HepG2 (cell line): Measurements from ENCODE around the gene ZBTB21. TPM values are rescaled to one million over a fixed set of nuclear protein-coding genes. Genes with fewer than 3 reads are reported as not detected.

Experiments used
- ARNT ChIP-seq: fragments of 450-650 bp; IDR thresholded peaks from 2 replicates; pipeline ENCODE4 v1.6.1; 2017
- ATF3 ChIP-seq: sonication (generic); formaldehyde crosslinking; IDR thresholded peaks from 2 replicates; pipeline ENCODE4 v1.4.0; 2020; ENCODE audit warnings: missing genetic modification reagents
- DPF2 ChIP-seq: sonication (generic); formaldehyde crosslinking; IDR thresholded peaks from 2 replicates; pipeline ENCODE4 v1.4.0; 2020; ENCODE audit warnings: mild to moderate bottlenecking, low read depth, missing genetic modification reagents, borderline replicate concordance
- FOXA1 ChIP-seq, 2 experiments: fragments of 450-650 bp in 1 of 2; sonication (generic) in 1 of 2; formaldehyde crosslinking in 1 of 2; IDR thresholded peaks; 2 replicates each; pipeline versions ENCODE4 v1.4.0 to v1.6.1; 2016 to 2020; ENCODE audit warnings: missing genetic modification reagents in 1 of 2
- GLI4 ChIP-seq: sonication (generic); formaldehyde crosslinking; IDR thresholded peaks from 2 replicates; pipeline ENCODE4 v1.5.1; 2020; ENCODE audit warnings: missing genetic modification reagents, mild to moderate bottlenecking, moderate library complexity, borderline replicate concordance
- HIVEP1 ChIP-seq: sonication (generic); formaldehyde crosslinking; IDR thresholded peaks from 2 replicates; pipeline ENCODE4 v1.4.0; 2020; ENCODE audit warnings: mild to moderate bottlenecking, missing genetic modification reagents
- JUN ChIP-seq: sonication (generic); formaldehyde crosslinking; IDR thresholded peaks from 2 replicates; pipeline ENCODE4 v1.4.0; 2020; ENCODE audit warnings: mild to moderate bottlenecking, missing genetic modification reagents
- MTF2 ChIP-seq: sonication (generic); formaldehyde crosslinking; IDR thresholded peaks from 2 replicates; pipeline ENCODE4 v1.5.0; 2020; ENCODE audit warnings: missing genetic modification reagents, borderline replicate concordance
- MXD1 ChIP-seq: sonication (generic); formaldehyde crosslinking; IDR thresholded peaks from 2 replicates; pipeline ENCODE4 v1.4.0; 2020; ENCODE audit warnings: mild to moderate bottlenecking, missing genetic modification reagents
- NFKBIZ ChIP-seq: IDR thresholded peaks from 2 replicates; pipeline ENCODE4 v1.6.1; 2018; ENCODE audit warnings: missing genetic modification reagents, missing compliant biosample characterization
- PTBP1 ChIP-seq: fragments of 200-400 bp; formaldehyde crosslinking; IDR thresholded peaks from 2 replicates; pipeline ENCODE4 v1.6.1; 2018; ENCODE audit warnings: low read length, low read depth; ENCODE audit not compliant: poor library complexity, severe bottlenecking
- RARG ChIP-seq: sonication (generic); formaldehyde crosslinking; IDR thresholded peaks from 2 replicates; pipeline ENCODE4 v1.4.0; 2020; ENCODE audit warnings: low read depth, mild to moderate bottlenecking, missing genetic modification reagents
- SIN3B ChIP-seq: fragments of 150-350 bp; IDR thresholded peaks from 2 replicates; pipeline ENCODE4 v1.6.1; 2014; ENCODE audit warnings: low read length
- SIX4 ChIP-seq: sonication (generic); formaldehyde crosslinking; IDR thresholded peaks from 2 replicates; pipeline ENCODE4 v1.4.0; 2020; ENCODE audit warnings: missing genetic modification reagents
- SPEN ChIP-seq: sonication (generic); formaldehyde crosslinking; IDR thresholded peaks from 2 replicates; pipeline ENCODE4 v1.5.1; 2020; ENCODE audit warnings: low read depth, mild to moderate bottlenecking, missing genetic modification reagents
- TEF ChIP-seq: sonication (generic); formaldehyde crosslinking; IDR thresholded peaks from 2 replicates; pipeline ENCODE4 v1.5.0; 2020; ENCODE audit warnings: missing genetic modification reagents
- THAP8 ChIP-seq: sonication (generic); formaldehyde crosslinking; IDR thresholded peaks from 2 replicates; pipeline ENCODE4 v1.5.1; 2020; ENCODE audit warnings: missing genetic modification reagents, mild to moderate bottlenecking, borderline replicate concordance
- TOPORS ChIP-seq: sonication (generic); formaldehyde crosslinking; IDR thresholded peaks from 2 replicates; pipeline ENCODE4 v1.8.0; 2023; ENCODE audit warnings: mild to moderate bottlenecking, missing genetic modification reagents
- XRCC5 ChIP-seq: fragments of 200-400 bp; formaldehyde crosslinking; optimal IDR thresholded peaks from 2 replicates; pipeline ENCODE3; 2017; ENCODE audit warnings: mild to moderate bottlenecking, low read length
- YY1 ChIP-seq: IDR thresholded peaks from 2 replicates; pipeline ENCODE4 v1.6.1; 2011; ENCODE audit warnings: low read length, low read depth, moderate library complexity, mild to moderate bottlenecking; ENCODE audit not compliant: insufficient read depth, insufficient replicate concordance
- ZBTB20 ChIP-seq: sonication (generic); formaldehyde crosslinking; IDR thresholded peaks from 2 replicates; pipeline ENCODE4 v1.8.1; 2023; ENCODE audit warnings: missing genetic modification reagents, low read depth, mild to moderate bottlenecking, borderline replicate concordance
- ZBTB25 ChIP-seq: IDR thresholded peaks from 2 replicates; pipeline ENCODE4 v1.6.1; 2018; ENCODE audit warnings: missing genetic modification reagents
- ZFP41 ChIP-seq: sonication (generic); formaldehyde crosslinking; IDR thresholded peaks from 2 replicates; pipeline ENCODE4 v1.4.0; 2020; ENCODE audit warnings: mild to moderate bottlenecking, missing genetic modification reagents, borderline replicate concordance
- ZKSCAN5 ChIP-seq: sonication (generic); formaldehyde crosslinking; IDR thresholded peaks from 2 replicates; pipeline ENCODE4 v1.5.1; 2020; ENCODE audit warnings: mild to moderate bottlenecking, missing genetic modification reagents
- ZNF382 ChIP-seq: sonication (generic); formaldehyde crosslinking; IDR thresholded peaks from 2 replicates; pipeline ENCODE4 v1.5.0; 2020; ENCODE audit warnings: missing genetic modification reagents, mild to moderate bottlenecking, borderline replicate concordance
- ZNF446 ChIP-seq: sonication (generic); formaldehyde crosslinking; IDR thresholded peaks from 2 replicates; pipeline ENCODE4 v1.5.0; 2020; ENCODE audit warnings: mild to moderate bottlenecking, missing genetic modification reagents
- ZNF720 ChIP-seq: sonication (generic); formaldehyde crosslinking; IDR thresholded peaks from 2 replicates; pipeline ENCODE4 v1.4.0; 2020; ENCODE audit warnings: missing genetic modification reagents
- ZNF746 ChIP-seq: sonication (generic); formaldehyde crosslinking; IDR thresholded peaks from 2 replicates; pipeline ENCODE4 v1.8.0; 2022; ENCODE audit warnings: mild to moderate bottlenecking, missing genetic modification reagents
- ZNF839 ChIP-seq: sonication (generic); formaldehyde crosslinking; IDR thresholded peaks from 2 replicates; pipeline ENCODE4 v1.4.0; 2020; ENCODE audit warnings: missing genetic modification reagents, mild to moderate bottlenecking, borderline replicate concordance
- polyA plus RNA-seq, 8 experiments: library from polyadenylated mRNA; depleted of rRNA in 3 of 8; stranded (reverse) in 7 of 8; unstranded in 1 of 8; fragments of >200 nt; fragmentation: Illumina TruSeq in 4 of 8; extraction: Trizol in 4 of 8; gene quantifications; 2 replicates each; pipeline versions ENCODE4 v1.2.1 to v1.2.3, GENCODE V29; 2011 to 2016; ENCODE audit warnings: low read depth in 4 of 8, missing spikeins in 1 of 8, mixed read lengths in 1 of 8; ENCODE audit not compliant: insufficient read depth in 1 of 8
- total RNA-seq, 5 experiments: library from RNA; depleted of rRNA; stranded (reverse); fragments of >200 nt; fragmentation: Illumina TruSeq; extraction: Trizol; gene quantifications; 2 replicates each; pipeline ENCODE4 v1.2.3, GENCODE V29; 2016; ENCODE audit warnings: low read depth in 1 of 5

Gene ZBTB21
- total and polyA plus RNA-seq, 2 of the 13 experiments (the other 11 are each of a cell fraction or from before 2014, with no cell fraction given) = 4.5 to 6.1 TPM

GRCh38 chr21:42037943-42038342 is 27.8 kb upstream of the ZBTB21 start (continued):
- no peak for TF ChIP-seq ZNF446 (CRISPR knock-in tag)
- no peak for TF ChIP-seq ZBTB20 (CRISPR knock-in tag)
- TF ChIP-seq MTF2 (CRISPR knock-in tag) = no peak
- TF ChIP-seq SPEN (CRISPR knock-in tag) = no peak
- TF ChIP-seq ZNF746 (CRISPR knock-in tag) = no peak
- no peak for TF ChIP-seq TOPORS (CRISPR knock-in tag)
- no peak for TF ChIP-seq FOXA1 (IDR thresholded peaks at IDR 0.05)
- peak; percentile 59 for TF ChIP-seq FOXA1 (CRISPR knock-in tag; IDR thresholded peaks at IDR 0.05)
- TF ChIP-seq THAP8 = no peak
- no peak for TF ChIP-seq SIN3B
- no peak for TF ChIP-seq HIVEP1 (CRISPR knock-in tag)
- no peak for TF ChIP-seq ZNF382 (CRISPR knock-in tag)
- no peak for TF ChIP-seq ZFP41 (CRISPR knock-in tag)
- no peak for TF ChIP-seq ZBTB25 (CRISPR knock-in tag)
- no peak for TF ChIP-seq MXD1 (CRISPR knock-in tag)
- TF ChIP-seq XRCC5 = no peak
- no peak for TF ChIP-seq JUN (CRISPR knock-in tag)
- no peak for TF ChIP-seq ZKSCAN5 (CRISPR knock-in tag)
- TF ChIP-seq ZNF839 (CRISPR knock-in tag) = no peak
- TF ChIP-seq TEF (CRISPR knock-in tag) = no peak
- TF ChIP-seq GLI4 (CRISPR knock-in tag) = no peak
- no peak for TF ChIP-seq SIX4 (CRISPR knock-in tag)
- TF ChIP-seq YY1 = peak; percentile 31
- no peak for TF ChIP-seq ARNT
- no peak for TF ChIP-seq PTBP1
- no peak for TF ChIP-seq ZNF720
- peak; percentile 73; the same call in 1 of the 2 replicates for TF ChIP-seq NFKBIZ (CRISPR knock-in tag)
- 0 out of 2 replicates have a peak, but pooled peaks have one; percentile 61 for TF ChIP-seq DPF2
- TF ChIP-seq RARG (CRISPR knock-in tag) = no peak
- no peak for TF ChIP-seq ATF3 (CRISPR knock-in tag)
